Lower lobe of right lung (tissue), 2 donors: ENCODE measurements around the gene LPGAT1. TPM values are rescaled to one million over a fixed set of nuclear protein-coding genes. Genes with fewer than 3 reads are reported as not detected.

ENCODE experiments used
- ATAC-seq, 2 donors: fragments of 200-7000 bp; cut with Tn5 transposase; one replicate each; pipeline ENCODE4 v1.9.1; 2020 to 2022; ENCODE audit warnings: mild to moderate bottlenecking in 2 of 2, moderate library complexity in 2 of 2
- DNase-seq: peaks from one replicate; pipeline ENCODE4 v3.0.0-alpha.2; 2020
- H3K27ac ChIP-seq: fragments of 200-600 bp; one replicate; pipeline ENCODE4 v1.8.0; 2022
- H3K27me3 ChIP-seq: fragments of 200-600 bp; one replicate; pipeline ENCODE4 v1.8.0; 2022; ENCODE audit warnings: low read depth
- H3K36me3 ChIP-seq: fragments of 200-600 bp; one replicate; pipeline ENCODE4 v1.8.0; 2022; ENCODE audit warnings: mild to moderate bottlenecking
- H3K4me1 ChIP-seq: fragments of 200-600 bp; one replicate; pipeline ENCODE4 v1.8.0; 2022
- H3K4me3 ChIP-seq: fragments of 200-600 bp; one replicate; pipeline ENCODE4 v1.8.0; 2022; ENCODE audit warnings: mild to moderate bottlenecking
- H3K9me3 ChIP-seq: fragments of 200-600 bp; one replicate; pipeline ENCODE4 v1.8.0; 2022
- intact Hi-C: fragments of 100-400 bp; cut with DNase I; formaldehyde crosslinking; loops from one replicate; pipeline ENCODE4 v1.11.0; 2022
- total RNA-seq: library from RNA; stranded (reverse); fragmentation: NEBNext Ultra II Directional; extraction: Animal tissue kit (Norgen Biotek cat#: 25700); gene quantifications from one replicate; pipeline ENCODE4 v1.2.1, GENCODE V29; 2021
- TF ChIP-seq, protein P1 (sequence below): fragments of 200-600 bp; IDR thresholded peaks from one replicate; pipeline ENCODE4 v1.8.0; 2022; ENCODE audit warnings: antibody characterized with exemption, mild to moderate bottlenecking
- donor health status: DM: no; HTN: yes; CAD: no; lungs with severe emphysema.

LPGAT1 gene
- total RNA-seq, 1 donor from 2014 or later = 34.9 TPM

DNA sequence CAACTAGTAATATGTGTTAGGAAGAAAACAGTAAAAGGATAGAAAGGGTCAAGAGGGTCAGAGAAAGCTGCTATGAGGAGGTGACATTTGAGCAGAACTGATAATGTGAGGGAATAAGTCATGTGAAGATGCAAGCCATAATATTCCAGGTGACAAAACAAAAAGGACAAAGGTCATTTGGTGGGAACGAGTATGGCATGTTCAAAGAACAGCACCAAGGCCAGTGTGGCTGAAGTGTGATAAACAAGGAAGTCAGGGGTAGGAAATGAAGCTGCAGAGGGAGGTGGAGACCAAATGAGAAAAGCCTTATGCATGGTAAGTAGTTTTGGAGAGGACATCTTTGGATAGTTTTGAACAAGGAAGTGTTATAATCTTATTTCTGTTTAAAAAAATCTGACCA is 46.7 kb downstream of the LPGAT1 start:
- TF ChIP-seq, protein P1, sequence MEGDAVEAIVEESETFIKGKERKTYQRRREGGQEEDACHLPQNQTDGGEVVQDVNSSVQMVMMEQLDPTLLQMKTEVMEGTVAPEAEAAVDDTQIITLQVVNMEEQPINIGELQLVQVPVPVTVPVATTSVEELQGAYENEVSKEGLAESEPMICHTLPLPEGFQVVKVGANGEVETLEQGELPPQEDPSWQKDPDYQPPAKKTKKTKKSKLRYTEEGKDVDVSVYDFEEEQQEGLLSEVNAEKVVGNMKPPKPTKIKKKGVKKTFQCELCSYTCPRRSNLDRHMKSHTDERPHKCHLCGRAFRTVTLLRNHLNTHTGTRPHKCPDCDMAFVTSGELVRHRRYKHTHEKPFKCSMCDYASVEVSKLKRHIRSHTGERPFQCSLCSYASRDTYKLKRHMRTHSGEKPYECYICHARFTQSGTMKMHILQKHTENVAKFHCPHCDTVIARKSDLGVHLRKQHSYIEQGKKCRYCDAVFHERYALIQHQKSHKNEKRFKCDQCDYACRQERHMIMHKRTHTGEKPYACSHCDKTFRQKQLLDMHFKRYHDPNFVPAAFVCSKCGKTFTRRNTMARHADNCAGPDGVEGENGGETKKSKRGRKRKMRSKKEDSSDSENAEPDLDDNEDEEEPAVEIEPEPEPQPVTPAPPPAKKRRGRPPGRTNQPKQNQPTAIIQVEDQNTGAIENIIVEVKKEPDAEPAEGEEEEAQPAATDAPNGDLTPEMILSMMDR = no peak
- Histone ChIP-seq H3K4me3 (no peak overlapping the region), H3K36me3 (peaks cover 18% of the 10 kb centered on the region), H3K9me3 (no peaks in the 10 kb centered on the region), H3K27ac (no peak overlapping the region), H3K4me1 (peaks cover 7% of the 10 kb centered on the region), H3K27me3 (no peaks in the 10 kb centered on the region)
- ATAC-seq = no peak
- no peak for DNase-seq
- intact Hi-C loops = no loop called here

DNA sequence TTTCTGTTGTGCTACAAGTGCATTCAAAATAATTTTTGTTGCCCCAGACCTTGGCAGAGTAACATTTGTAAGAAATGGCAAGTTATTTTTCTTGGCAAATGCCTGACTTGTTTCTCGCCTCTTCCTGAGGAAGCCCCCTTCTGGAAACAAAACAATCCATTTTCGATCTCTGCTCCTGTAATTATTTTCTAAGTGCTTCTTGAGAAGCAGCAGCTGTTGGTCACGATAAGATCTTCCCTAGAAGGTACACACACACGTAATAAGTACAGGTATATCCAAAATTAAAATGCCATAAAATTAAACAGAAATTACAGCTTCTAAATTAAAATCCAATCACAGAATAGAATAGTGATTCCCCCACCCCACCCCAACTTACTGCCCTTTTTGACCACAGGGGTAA is 47.3 kb downstream of the LPGAT1 start:
- no peak for ATAC-seq
- Histone ChIP-seq H3K4me3 (no peak overlapping the region), H3K36me3 (peaks cover 21% of the 10 kb centered on the region), H3K27me3 (no peaks in the 10 kb centered on the region), H3K4me1 (peaks cover 7% of the 10 kb centered on the region), H3K27ac (no peak overlapping the region), H3K9me3 (no peaks in the 10 kb centered on the region)
- intact Hi-C loops = no loop called here
- TF ChIP-seq, protein P1 = no peak
- DNase-seq = no peak

DNA sequence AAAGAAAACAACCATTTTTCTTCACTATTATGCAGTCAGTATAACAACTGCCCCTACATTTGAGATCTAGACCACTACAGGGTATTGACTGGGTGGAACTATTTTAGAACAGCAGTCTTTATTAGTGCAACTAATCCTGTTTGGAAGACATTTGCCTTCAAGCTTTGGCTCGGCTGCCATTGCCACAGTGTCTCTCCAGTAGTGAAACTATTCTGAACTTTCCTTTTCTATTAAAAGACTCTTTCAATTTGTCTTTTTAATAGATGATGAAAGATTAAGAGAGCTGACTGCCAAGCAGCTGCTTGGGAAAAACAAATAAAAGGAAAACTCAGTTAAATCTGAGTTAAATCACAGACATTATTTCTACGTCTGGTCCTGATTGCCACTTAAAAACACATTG is 49.3 kb downstream of the LPGAT1 start:
- TF ChIP-seq, protein P1 = no peak
- Histone ChIP-seq H3K4me3 (no peak overlapping the region), H3K27ac (no peak overlapping the region), H3K9me3 (no peaks in the 10 kb centered on the region), H3K27me3 (no peaks in the 10 kb centered on the region), H3K4me1 (peaks cover 7% of the 10 kb centered on the region), H3K36me3 (peaks cover 26% of the 10 kb centered on the region)
- DNase-seq (no peak), ATAC-seq (no peak)
- intact Hi-C loops = no loop called here

DNA sequence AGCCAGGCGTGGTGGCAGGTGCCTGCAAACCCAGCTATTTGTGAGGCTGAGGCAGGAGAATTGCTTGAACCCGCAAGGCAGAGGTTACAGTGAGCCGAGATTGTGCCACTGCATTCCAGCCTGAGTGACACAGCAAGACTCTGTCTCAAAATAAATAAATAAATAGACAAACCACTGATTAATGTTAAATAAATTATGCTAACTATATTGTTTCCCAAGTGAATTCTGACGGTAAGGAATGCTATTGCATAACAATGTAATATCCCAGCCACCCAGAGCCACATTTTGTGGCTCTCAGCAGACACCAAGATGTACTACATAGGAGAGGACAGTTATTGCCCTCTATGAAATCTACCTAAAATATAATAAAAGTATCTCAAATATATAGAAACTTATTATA is 55.4 kb downstream of the LPGAT1 start:
- Histone ChIP-seq H3K27ac (no peak overlapping the region), H3K27me3 (no peaks in the 10 kb centered on the region), H3K4me3 (no peak overlapping the region), H3K4me1 (no peaks in the 10 kb centered on the region), H3K36me3 (peaks cover 33% of the 10 kb centered on the region), H3K9me3 (no peaks in the 10 kb centered on the region)
- DNase-seq (no peak), ATAC-seq (no peak)
- intact Hi-C loops = no loop called here
- TF ChIP-seq, protein P1 = no peak

DNA sequence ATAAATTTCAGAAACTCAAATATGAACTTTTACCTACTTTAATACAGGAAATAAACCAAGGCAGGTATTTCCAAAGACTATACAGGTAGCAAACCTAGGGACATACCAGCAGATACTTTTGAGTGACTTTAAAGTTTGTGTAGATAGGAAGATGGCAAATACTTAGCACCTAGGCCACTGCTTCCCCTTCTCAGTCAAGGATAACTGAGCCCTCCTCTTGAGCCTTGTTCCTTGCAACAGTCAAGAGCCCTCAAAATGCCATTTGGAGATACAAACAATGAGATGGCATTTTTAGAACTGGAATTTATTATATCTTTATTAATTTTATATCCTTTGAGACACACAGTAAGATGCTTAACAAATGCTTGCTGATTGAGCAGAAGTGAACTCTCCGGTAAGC is 65.9 kb downstream of the LPGAT1 start:
- Histone ChIP-seq H3K9me3 (no peaks in the 10 kb centered on the region), H3K4me1 (no peaks in the 10 kb centered on the region), H3K36me3 (no peaks in the 10 kb centered on the region), H3K27me3 (no peaks in the 10 kb centered on the region), H3K4me3 (no peak overlapping the region), H3K27ac (no peak overlapping the region)
- DNase-seq (no peak), ATAC-seq (no peak)
- TF ChIP-seq, protein P1 = no peak
- intact Hi-C loops = no loop called here

DNA sequence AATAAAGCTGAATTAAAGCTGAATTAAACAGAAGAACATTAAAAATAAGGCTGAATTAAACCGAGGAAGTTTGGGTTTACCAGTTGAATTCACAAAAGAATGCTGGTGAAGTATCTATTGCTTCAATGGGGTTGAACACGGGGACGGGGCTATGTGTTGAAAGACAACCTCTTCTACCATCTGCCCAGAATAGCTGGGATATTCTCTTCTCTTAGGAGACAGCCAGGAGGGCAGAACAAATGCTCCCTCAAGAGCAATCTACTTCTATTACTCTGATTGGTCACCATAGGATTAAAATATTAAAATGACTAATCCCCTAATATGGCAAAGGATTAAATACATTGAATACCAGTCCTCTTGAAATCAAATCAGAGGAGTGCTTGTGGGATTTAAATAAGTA is 68.4 kb downstream of the LPGAT1 start:
- TF ChIP-seq, protein P1 = no peak
- Histone ChIP-seq H3K27me3 (no peaks in the 10 kb centered on the region), H3K4me1 (no peaks in the 10 kb centered on the region), H3K36me3 (no peaks in the 10 kb centered on the region), H3K9me3 (no peaks in the 10 kb centered on the region), H3K4me3 (no peak overlapping the region), H3K27ac (no peak overlapping the region)
- intact Hi-C loops = no loop called here
- no peak for DNase-seq
- no peak for ATAC-seq
